Cardiac muscle cell (in vitro differentiated cells and primary cell): Measurements from ENCODE around the gene KIDINS220. TPM values are rescaled to one million over a fixed set of nuclear protein-coding genes. Genes with fewer than 3 reads are reported as not detected.

ENCODE experiments used
- DNase-seq, 2 donors: peaks; one replicate each; pipeline versions ENCODE4 v3.0.0 to v3.0.0-alpha.2; 2010 to 2017; ENCODE audit warnings: low read depth in 1 of 2, low spot score in 1 of 2
- H3K27ac ChIP-seq: fragments of 200-600 bp; sonication (generic); 2 replicates; pipeline ENCODE4 v1.5.1; 2016
- H3K27me3 ChIP-seq: fragments of 200-600 bp; sonication (generic); 2 replicates; pipeline ENCODE4 v1.6.0; 2016; ENCODE audit warnings: control low read depth
- H3K36me3 ChIP-seq: fragments of 200-600 bp; sonication (generic); 2 replicates; pipeline ENCODE4 v1.5.1; 2016; ENCODE audit warnings: control low read depth
- H3K4me1 ChIP-seq: fragments of 200-600 bp; sonication (generic); 2 replicates; pipeline ENCODE4 v1.8.1; 2017; ENCODE audit warnings: low read depth, mild to moderate bottlenecking, mixed run types
- H3K4me3 ChIP-seq: fragments of 200-600 bp; sonication (generic); 2 replicates; pipeline ENCODE4 v1.5.1; 2016; ENCODE audit warnings: mild to moderate bottlenecking
- H3K9me3 ChIP-seq: fragments of 200-600 bp; sonication (generic); 2 replicates; pipeline ENCODE4 v1.5.1; 2017; ENCODE audit warnings: low read depth, mild to moderate bottlenecking, control low read depth
- CTCF ChIP-seq: IDR thresholded peaks from 2 replicates; pipeline ENCODE4 v1.5.1; 2012; ENCODE audit warnings: low read depth, mild to moderate bottlenecking, low read length
- polyA plus RNA-seq: library from polyadenylated mRNA; unstranded; fragments of >200 nt; fragmentation: Nextera tagmentation; extraction: Ambion mirVana; gene quantifications from 2 replicates; pipeline ENCODE4 v1.2.1, GENCODE V29; 2016
- total RNA-seq: library from RNA; depleted of rRNA; stranded (reverse); fragments of >200 nt; gene quantifications from 2 replicates; pipeline ENCODE4 v1.2.3, GENCODE V29; 2016

The KIDINS220 gene
- total RNA-seq (69.8 and 127 TPM in 2 replicates), polyA plus RNA-seq (43.0 and 69.7 TPM in 2 replicates)

GRCh38 chr2:8836971-8837794 lies at the start of gene KIDINS220:
KIDINS220 (minus strand) TSS chr2:8837613; CDS start chr2:8827093, 10,520 bp downstream.
- Histone ChIP-seq H3K27me3 (no peaks in the 10 kb centered on the region), H3K9me3 (no peaks in the 10 kb centered on the region), H3K4me1 (peaks cover 6% of the 10 kb centered on the region), H3K27ac (peak within 1 kb of the TSS; percentile 44), H3K4me3 (peak within 1 kb of the TSS; percentile 84), H3K36me3 (no peaks in the 10 kb centered on the region)
- DNase-seq = peak; percentile 88 to 90
- no peak for TF ChIP-seq CTCF

- Histone ChIP-seq H3K27me3 (no peaks in the 10 kb centered on the region), H3K36me3 (no peaks in the 10 kb centered on the region), H3K9me3 (no peaks in the 10 kb centered on the region), H3K4me1 (peaks cover 5% of the 10 kb centered on the region), H3K4me3 (no peak overlapping the region), H3K27ac (no peak overlapping the region)
- no peak for TF ChIP-seq CTCF
- DNase-seq = no peak
Measured at GRCh38 chr2:8886876-8887275, 49.5 kb upstream of the KIDINS220 start.

- no peaks in the 10 kb centered on the region for H3K9me3 ChIP-seq
- DNase-seq = no peak
- no peaks in the 10 kb centered on the region for H3K36me3 ChIP-seq
- peaks cover 3% of the 10 kb centered on the region for H3K4me1 ChIP-seq
- no peak overlapping the region for H3K4me3 ChIP-seq
- H3K27me3 ChIP-seq = no peaks in the 10 kb centered on the region
- no peak overlapping the region for H3K27ac ChIP-seq
- no peak for TF ChIP-seq CTCF
Measured at GRCh38 chr2:8886202-8886518, 48.7 kb upstream of the KIDINS220 start.

- H3K4me3 ChIP-seq = no peak overlapping the region
- no peak overlapping the region for H3K27ac ChIP-seq
- no peak for TF ChIP-seq CTCF
Measured at GRCh38 chr2:8885449-8886201, 48.2 kb upstream of the KIDINS220 start.

GRCh38 chr2:8884812-8885211 lies 47.4 kb upstream of the KIDINS220 start:
- Histone ChIP-seq H3K4me1 (peaks cover 3% of the 10 kb centered on the region), H3K9me3 (no peaks in the 10 kb centered on the region), H3K27ac (no peak overlapping the region), H3K36me3 (no peaks in the 10 kb centered on the region), H3K27me3 (no peaks in the 10 kb centered on the region), H3K4me3 (no peak overlapping the region)
- no peak for DNase-seq
- TF ChIP-seq CTCF = no peak

More at GRCh38 chr2:8885449-8886201, 48.2 kb upstream of the KIDINS220 start:
- DNase-seq = no peak
- Histone ChIP-seq H3K36me3 (no peaks in the 10 kb centered on the region), H3K9me3 (no peaks in the 10 kb centered on the region), H3K27me3 (no peaks in the 10 kb centered on the region), H3K4me1 (peaks cover 3% of the 10 kb centered on the region)
